ENCODE data around the gene EVPL.

Gene EVPL

GRCh38 chr17:76013377-76013932 is 13.7 kb downstream of the EVPL start:
- no peak for TF ChIP-seq ZNF274 (IDR thresholded peaks at IDR 0.05; ENCODE audit: low read depth, low read length)
- TF ChIP-seq YY1 (IDR thresholded peaks at IDR 0.05; ENCODE audit: insufficient read depth, insufficient read length) = no peak
- TF ChIP-seq SUZ12 (IDR thresholded peaks at IDR 0.05; ENCODE audit: extremely low read depth, insufficient read depth, insufficient read length) = no peak
- DNase-seq (ENCODE audit: low read depth, low spot score) = no peak
- Histone ChIP-seq H3K9me3 (ENCODE audit: insufficient read depth, low read length) (no peaks in the 10 kb centered on the region), H3K27me3 (ENCODE audit: insufficient read depth, insufficient read length) (peaks cover 10% of the 10 kb centered on the region), H3K4me3 (ENCODE audit: insufficient read length, low read depth) (no peak overlapping the region), H3K36me3 (ENCODE audit: insufficient read depth, insufficient read length, low read length) (no peaks in the 10 kb centered on the region), H3K9ac (ENCODE audit: insufficient read length, low read depth) (peak overlapping the region; percentile 24), H3K4me1 (ENCODE audit: insufficient read depth, insufficient read length) (peaks cover 11% of the 10 kb centered on the region)

DNA sequence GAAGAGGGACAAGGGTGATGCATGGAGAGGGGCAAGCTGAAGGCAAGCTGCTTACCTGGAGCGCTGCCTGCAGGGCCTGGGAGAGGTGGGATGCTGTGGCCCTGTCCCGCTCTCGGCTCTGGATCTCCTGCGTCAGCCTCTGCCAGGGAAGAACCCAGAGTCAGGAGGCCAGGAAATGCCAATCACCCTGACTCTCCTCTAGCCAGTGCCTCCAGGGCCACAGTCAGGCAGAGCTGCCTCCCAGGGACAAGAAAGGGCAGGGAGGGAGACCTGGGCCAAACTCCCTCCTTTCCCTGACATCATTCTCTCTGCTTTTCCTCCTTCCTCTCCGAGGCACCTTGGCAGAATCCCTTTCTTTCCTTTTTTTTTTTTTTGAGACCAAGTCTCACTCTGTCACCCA is 15.2 kb downstream of the EVPL start:
- Histone ChIP-seq H3K9ac (ENCODE audit: insufficient read length, low read depth) (no peak overlapping the region), H3K4me1 (ENCODE audit: insufficient read depth, insufficient read length) (peaks cover 11% of the 10 kb centered on the region), H3K4me3 (ENCODE audit: insufficient read length, low read depth) (no peak overlapping the region), H3K9me3 (ENCODE audit: insufficient read depth, low read length) (no peaks in the 10 kb centered on the region), H3K36me3 (ENCODE audit: insufficient read depth, insufficient read length, low read length) (peaks cover 4% of the 10 kb centered on the region), H3K27me3 (ENCODE audit: insufficient read depth, insufficient read length) (peaks cover 10% of the 10 kb centered on the region)
- DNase-seq (ENCODE audit: low read depth, low spot score) = no peak
- no peak for TF ChIP-seq SUZ12 (IDR thresholded peaks at IDR 0.05; ENCODE audit: extremely low read depth, insufficient read depth, insufficient read length)
- TF ChIP-seq ZNF274 (IDR thresholded peaks at IDR 0.05; ENCODE audit: low read depth, low read length) = no peak
- TF ChIP-seq YY1 (IDR thresholded peaks at IDR 0.05; ENCODE audit: insufficient read depth, insufficient read length) = no peak

GRCh38 chr17:76009969-76010661 is 17.0 kb downstream of the EVPL start:
- no peak for DNase-seq (ENCODE audit: low read depth, low spot score)
- TF ChIP-seq SUZ12 (IDR thresholded peaks at IDR 0.05; ENCODE audit: extremely low read depth, insufficient read depth, insufficient read length) = no peak
- TF ChIP-seq ZNF274 (IDR thresholded peaks at IDR 0.05; ENCODE audit: low read depth, low read length) = no peak
- no peak for TF ChIP-seq YY1 (IDR thresholded peaks at IDR 0.05; ENCODE audit: insufficient read depth, insufficient read length)
- H3K4me3 ChIP-seq (ENCODE audit: insufficient read length, low read depth) = no peak overlapping the region

DNA sequence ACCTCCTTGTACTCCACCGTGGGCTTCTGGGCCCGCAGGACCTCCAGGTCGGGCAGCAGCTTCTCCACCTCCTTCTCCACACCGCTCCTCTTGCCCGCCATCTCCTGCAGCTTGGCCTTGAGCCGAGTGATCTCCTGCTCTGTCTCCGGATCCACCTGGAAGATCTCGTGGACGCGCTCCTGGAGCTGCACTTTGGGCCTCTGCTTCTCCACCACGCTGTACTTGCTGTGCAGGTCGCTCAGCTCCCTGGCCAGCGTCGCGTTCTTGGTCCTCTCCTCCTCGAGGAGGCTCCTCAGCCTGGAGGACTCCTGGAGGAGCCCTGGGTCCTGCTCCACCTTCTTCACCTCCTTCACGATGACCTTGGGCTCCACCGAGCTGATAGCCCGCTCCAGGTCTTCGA is 17.7 kb downstream of the EVPL start:
- H3K9me3 ChIP-seq (ENCODE audit: insufficient read depth, low read length) = no peaks in the 10 kb centered on the region
- DNase-seq (ENCODE audit: low read depth, low spot score) = no peak
- H3K4me1 ChIP-seq (ENCODE audit: insufficient read depth, insufficient read length) = peaks cover 18% of the 10 kb centered on the region
- peaks cover under 1% of the 10 kb centered on the region for H3K27me3 ChIP-seq (ENCODE audit: insufficient read depth, insufficient read length)
- TF ChIP-seq SUZ12 (IDR thresholded peaks at IDR 0.05; ENCODE audit: extremely low read depth, insufficient read depth, insufficient read length) (no peak), YY1 (IDR thresholded peaks at IDR 0.05; ENCODE audit: insufficient read depth, insufficient read length) (no peak), ZNF274 (IDR thresholded peaks at IDR 0.05; ENCODE audit: low read depth, low read length) (no peak)
- no peak overlapping the region for H3K4me3 ChIP-seq (ENCODE audit: insufficient read length, low read depth)
- peaks cover 21% of the 10 kb centered on the region for H3K36me3 ChIP-seq (ENCODE audit: insufficient read depth, insufficient read length, low read length)
- H3K9ac ChIP-seq (ENCODE audit: insufficient read length, low read depth) = no peak overlapping the region

More at GRCh38 chr17:76009969-76010661, 17.0 kb downstream of the EVPL start:
- Histone ChIP-seq H3K9ac (ENCODE audit: insufficient read length, low read depth) (no peak overlapping the region), H3K4me1 (ENCODE audit: insufficient read depth, insufficient read length) (peaks cover 18% of the 10 kb centered on the region), H3K9me3 (ENCODE audit: insufficient read depth, low read length) (no peaks in the 10 kb centered on the region), H3K27me3 (ENCODE audit: insufficient read depth, insufficient read length) (peaks cover 6% of the 10 kb centered on the region), H3K36me3 (ENCODE audit: insufficient read depth, insufficient read length, low read length) (peaks cover 15% of the 10 kb centered on the region)

GRCh38 chr17:76008630-76009425 is 18.3 kb downstream of the EVPL start:
- H3K27me3 ChIP-seq (ENCODE audit: insufficient read depth, insufficient read length) = no peaks in the 10 kb centered on the region
- H3K4me1 ChIP-seq (ENCODE audit: insufficient read depth, insufficient read length) = peaks cover 16% of the 10 kb centered on the region
- no peaks in the 10 kb centered on the region for H3K9me3 ChIP-seq (ENCODE audit: insufficient read depth, low read length)
- no peak overlapping the region for H3K4me3 ChIP-seq (ENCODE audit: insufficient read length, low read depth)
- peaks cover 26% of the 10 kb centered on the region for H3K36me3 ChIP-seq (ENCODE audit: insufficient read depth, insufficient read length, low read length)
- DNase-seq (ENCODE audit: low read depth, low spot score) = no peak
- H3K9ac ChIP-seq (ENCODE audit: insufficient read length, low read depth) = no peak overlapping the region
- TF ChIP-seq ZNF274 (IDR thresholded peaks at IDR 0.05; ENCODE audit: low read depth, low read length) (no peak), SUZ12 (IDR thresholded peaks at IDR 0.05; ENCODE audit: extremely low read depth, insufficient read depth, insufficient read length) (no peak), YY1 (IDR thresholded peaks at IDR 0.05; ENCODE audit: insufficient read depth, insufficient read length) (no peak)

GRCh38 chr17:76008208-76008607 is 18.9 kb downstream of the EVPL start:
- H3K4me1 ChIP-seq (ENCODE audit: insufficient read depth, insufficient read length) = peaks cover 12% of the 10 kb centered on the region
- H3K9ac ChIP-seq (ENCODE audit: insufficient read length, low read depth) = no peak overlapping the region
- H3K9me3 ChIP-seq (ENCODE audit: insufficient read depth, low read length) = no peaks in the 10 kb centered on the region
- peaks cover 30% of the 10 kb centered on the region for H3K36me3 ChIP-seq (ENCODE audit: insufficient read depth, insufficient read length, low read length)
- no peaks in the 10 kb centered on the region for H3K27me3 ChIP-seq (ENCODE audit: insufficient read depth, insufficient read length)
- H3K4me3 ChIP-seq (ENCODE audit: insufficient read length, low read depth) = no peak overlapping the region
- TF ChIP-seq ZNF274 (IDR thresholded peaks at IDR 0.05; ENCODE audit: low read depth, low read length) = no peak
- no peak for DNase-seq (ENCODE audit: low read depth, low spot score)

DNA sequence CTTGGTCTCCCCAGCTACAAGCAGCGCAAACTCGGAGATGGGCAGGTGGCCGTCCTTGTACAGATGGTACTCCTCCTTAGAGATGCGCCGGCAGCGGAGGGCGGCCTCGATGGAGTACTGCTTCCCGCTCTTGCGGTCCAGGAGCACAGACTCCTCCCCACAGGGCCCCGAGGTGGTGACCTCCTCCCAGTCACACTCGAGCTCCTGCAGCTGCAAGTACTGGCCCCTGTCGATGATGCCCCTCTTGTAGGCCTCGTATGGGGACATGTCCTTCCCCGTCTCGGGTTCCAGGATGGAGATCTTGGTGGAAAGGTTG is 19.3 kb downstream of the EVPL start:
- peaks cover 12% of the 10 kb centered on the region for H3K4me1 ChIP-seq (ENCODE audit: insufficient read depth, insufficient read length)
- no peak overlapping the region for H3K9ac ChIP-seq (ENCODE audit: insufficient read length, low read depth)
- H3K4me3 ChIP-seq (ENCODE audit: insufficient read length, low read depth) = no peak overlapping the region
- no peaks in the 10 kb centered on the region for H3K27me3 ChIP-seq (ENCODE audit: insufficient read depth, insufficient read length)
- no peak for DNase-seq (ENCODE audit: low read depth, low spot score)
- TF ChIP-seq SUZ12 (IDR thresholded peaks at IDR 0.05; ENCODE audit: extremely low read depth, insufficient read depth, insufficient read length) (no peak), YY1 (IDR thresholded peaks at IDR 0.05; ENCODE audit: insufficient read depth, insufficient read length) (no peak), ZNF274 (IDR thresholded peaks at IDR 0.05; ENCODE audit: low read depth, low read length) (no peak)
- peaks cover 32% of the 10 kb centered on the region for H3K36me3 ChIP-seq (ENCODE audit: insufficient read depth, insufficient read length, low read length)
- H3K9me3 ChIP-seq (ENCODE audit: insufficient read depth, low read length) = no peaks in the 10 kb centered on the region
